Nephron (organoid): ENCODE data around the gene SYNDIG1.

Experiments
- H3K27ac Mint-ChIP-seq, 3 experiments: 2 replicates each; pipeline ENCODE4 v1.8.0; 2020; ENCODE audit warnings: mixed read lengths in 3 of 3, mild to moderate bottlenecking in 2 of 3, moderate library complexity in 1 of 3
- H3K27me3 Mint-ChIP-seq: 2 replicates; pipeline ENCODE4 v1.8.0; 2021; ENCODE audit warnings: low read depth, mild to moderate bottlenecking, moderate library complexity, mixed read lengths
- H3K36me3 Mint-ChIP-seq: 2 replicates; pipeline ENCODE4 v1.8.0; 2020; ENCODE audit warnings: low read depth, mixed read lengths
- H3K4me1 Mint-ChIP-seq: 2 replicates; pipeline ENCODE4 v1.8.0; 2020; ENCODE audit warnings: mixed read lengths
- H3K4me3 Mint-ChIP-seq, 3 experiments: 2 replicates each; pipeline ENCODE4 v1.8.0; 2020; ENCODE audit warnings: mild to moderate bottlenecking in 3 of 3, mixed read lengths in 3 of 3, moderate library complexity in 2 of 3
- H3K9me3 Mint-ChIP-seq: 2 replicates; pipeline ENCODE4 v1.8.0; 2020; ENCODE audit warnings: mixed read lengths
- CTCF ChIP-seq, 3 experiments: fragments of 200-600 bp; sonication (generic); IDR thresholded peaks; one replicate each; pipeline ENCODE4 v1.5.0; 2021; ENCODE audit warnings: antibody characterized with exemption in 3 of 3; ENCODE audit not compliant: unreplicated experiment in 3 of 3

The SYNDIG1 gene

DNA sequence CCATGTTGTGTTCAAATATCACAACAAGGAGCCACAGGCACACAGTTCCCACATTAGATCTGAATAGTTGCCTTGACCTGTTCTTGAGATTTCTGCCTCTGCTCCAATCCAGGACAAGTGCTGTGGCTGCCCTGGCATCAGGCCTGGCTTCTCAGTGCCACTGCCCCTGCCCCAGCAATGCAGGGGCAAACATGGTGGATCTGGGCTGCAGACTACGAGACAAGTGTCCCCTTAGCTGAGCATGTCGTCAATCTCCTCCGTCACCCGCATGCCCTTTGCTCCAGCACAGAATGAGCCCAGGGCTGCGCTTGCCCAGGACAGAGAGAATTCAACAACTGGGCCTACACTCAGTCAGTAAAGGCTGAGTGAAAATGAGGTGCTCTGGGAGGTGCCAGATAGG lies 201.6 kb downstream of the SYNDIG1 start:
- no peaks in the 10 kb centered on the region for H3K9me3 Mint-ChIP-seq
- H3K4me1 Mint-ChIP-seq = no peaks in the 10 kb centered on the region
- H3K27me3 Mint-ChIP-seq = peaks cover 6% of the 10 kb centered on the region
- no peaks in the 10 kb centered on the region for H3K36me3 Mint-ChIP-seq
- no peak overlapping the region for H3K4me3 Mint-ChIP-seq
- H3K27ac Mint-ChIP-seq = no peak overlapping the region
- no peak for TF ChIP-seq CTCF (IDR thresholded peaks at IDR 0.05; ENCODE audit: unreplicated experiment in 3 of 3)

GRCh38 chr20:24672181-24672880 lies 202.9 kb downstream of the SYNDIG1 start:
- peaks cover 6% of the 10 kb centered on the region for H3K4me1 Mint-ChIP-seq

DNA sequence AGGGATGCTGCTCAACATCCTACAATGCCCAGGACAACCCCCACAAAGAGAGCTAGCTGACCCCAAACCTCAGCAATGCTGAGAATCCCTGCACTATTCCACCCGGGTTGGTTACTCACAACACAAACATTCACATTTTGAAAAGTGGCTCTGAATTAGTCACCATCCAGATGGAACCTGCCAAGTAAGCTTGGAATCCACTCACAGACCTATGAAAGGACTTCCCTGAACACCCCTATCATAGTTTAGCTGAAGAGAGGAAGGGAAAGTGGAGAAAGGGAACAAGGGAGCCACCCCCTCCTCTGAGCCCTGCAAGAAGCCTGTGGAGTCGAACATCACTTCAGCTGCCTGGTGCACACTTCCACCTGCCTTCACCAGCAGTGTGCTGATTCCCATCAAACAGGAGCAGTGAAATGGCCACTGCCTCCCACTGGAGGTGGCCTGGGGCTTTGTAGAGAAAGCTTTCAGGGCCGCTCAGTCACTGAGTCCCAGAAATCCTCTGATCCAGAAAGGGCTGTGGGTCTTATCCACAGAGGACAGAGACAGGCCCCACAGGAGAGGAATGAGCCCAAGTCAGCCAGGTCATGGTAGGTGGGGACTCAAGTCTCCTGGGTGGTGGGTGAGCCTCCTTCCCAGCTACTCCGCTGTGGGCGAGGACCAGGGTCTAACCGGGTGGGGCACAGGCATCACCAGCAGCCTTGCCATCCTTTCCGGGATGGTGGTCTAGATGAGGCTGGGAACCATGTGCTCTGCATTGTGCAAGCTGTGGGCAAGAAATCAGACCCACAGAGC lies 203.7 kb downstream of the SYNDIG1 start:
- H3K9me3 Mint-ChIP-seq = no peaks in the 10 kb centered on the region
- peaks cover 7% of the 10 kb centered on the region for H3K27me3 Mint-ChIP-seq
- no peak overlapping the region for H3K4me3 Mint-ChIP-seq
- no peak for TF ChIP-seq CTCF (IDR thresholded peaks at IDR 0.05; ENCODE audit: unreplicated experiment in 3 of 3)
- no peak overlapping the region for H3K27ac Mint-ChIP-seq
- H3K4me1 Mint-ChIP-seq = peaks cover 9% of the 10 kb centered on the region
- H3K36me3 Mint-ChIP-seq = no peaks in the 10 kb centered on the region

More at GRCh38 chr20:24672181-24672880, 202.9 kb downstream of the SYNDIG1 start:
- no peak overlapping the region for H3K27ac Mint-ChIP-seq
- H3K27me3 Mint-ChIP-seq = peaks cover 7% of the 10 kb centered on the region
- H3K9me3 Mint-ChIP-seq = no peaks in the 10 kb centered on the region
- no peaks in the 10 kb centered on the region for H3K36me3 Mint-ChIP-seq
- TF ChIP-seq CTCF (IDR thresholded peaks at IDR 0.05; ENCODE audit: unreplicated experiment in 3 of 3) = no peak
- no peak overlapping the region for H3K4me3 Mint-ChIP-seq

GRCh38 chr20:24673678-24674570 lies 204.5 kb downstream of the SYNDIG1 start:
- Mint-ChIP-seq H3K27ac (no peak overlapping the region), H3K9me3 (no peaks in the 10 kb centered on the region), H3K4me3 (no peak overlapping the region), H3K4me1 (peaks cover 13% of the 10 kb centered on the region), H3K27me3 (peaks cover 7% of the 10 kb centered on the region), H3K36me3 (no peaks in the 10 kb centered on the region)
- no peak for TF ChIP-seq CTCF (IDR thresholded peaks at IDR 0.05; ENCODE audit: unreplicated experiment in 3 of 3)

DNA sequence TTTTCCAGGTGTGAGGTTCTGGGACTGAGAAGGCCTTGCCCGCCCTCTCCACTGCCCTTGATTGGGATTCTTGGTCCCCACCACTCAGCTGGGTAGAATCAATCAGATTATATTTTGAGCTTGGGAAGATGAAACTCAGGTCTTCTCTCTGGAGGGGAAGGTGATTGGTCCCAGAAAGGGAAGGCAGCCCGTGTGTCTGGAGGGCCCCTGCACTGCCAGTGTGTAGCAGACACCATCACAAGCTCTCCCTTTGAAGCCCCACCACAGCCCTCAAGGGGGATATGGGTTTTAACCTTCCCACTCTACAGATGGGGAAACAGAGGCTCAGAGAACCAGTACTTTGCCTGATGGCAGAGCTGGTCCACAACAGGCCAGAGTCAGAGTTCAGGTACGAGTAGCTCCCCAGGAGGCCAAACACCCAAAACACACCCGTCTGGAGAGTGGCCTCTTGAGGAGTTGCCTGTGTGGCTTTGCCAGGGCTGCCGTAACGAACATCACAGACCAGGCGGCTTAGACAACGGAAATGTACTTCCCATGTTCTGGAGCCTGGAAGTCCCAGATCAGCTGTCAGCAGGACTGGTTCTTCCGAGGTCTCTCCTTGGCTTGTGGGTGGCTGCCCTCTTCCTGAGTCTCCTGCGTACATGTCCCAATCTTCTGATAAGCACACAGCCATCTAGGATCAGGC lies 205.6 kb downstream of the SYNDIG1 start:
- H3K9me3 Mint-ChIP-seq = no peaks in the 10 kb centered on the region
- H3K27me3 Mint-ChIP-seq = peaks cover 7% of the 10 kb centered on the region
- H3K4me1 Mint-ChIP-seq = peaks cover 19% of the 10 kb centered on the region
- no peak for TF ChIP-seq CTCF (IDR thresholded peaks at IDR 0.05; ENCODE audit: unreplicated experiment in 3 of 3)
- H3K36me3 Mint-ChIP-seq = no peaks in the 10 kb centered on the region
- no peak overlapping the region for H3K4me3 Mint-ChIP-seq
- no peak overlapping the region for H3K27ac Mint-ChIP-seq
